CD4-positive, alpha-beta T cell treated with Interleukin-15 for 1 hour (primary cell): ENCODE results near the gene DPYD.

Experiments used
- DNase-seq: peaks from one replicate; pipeline ENCODE4 v3.0.0-alpha.2; 2020

DPYD gene

DNA sequence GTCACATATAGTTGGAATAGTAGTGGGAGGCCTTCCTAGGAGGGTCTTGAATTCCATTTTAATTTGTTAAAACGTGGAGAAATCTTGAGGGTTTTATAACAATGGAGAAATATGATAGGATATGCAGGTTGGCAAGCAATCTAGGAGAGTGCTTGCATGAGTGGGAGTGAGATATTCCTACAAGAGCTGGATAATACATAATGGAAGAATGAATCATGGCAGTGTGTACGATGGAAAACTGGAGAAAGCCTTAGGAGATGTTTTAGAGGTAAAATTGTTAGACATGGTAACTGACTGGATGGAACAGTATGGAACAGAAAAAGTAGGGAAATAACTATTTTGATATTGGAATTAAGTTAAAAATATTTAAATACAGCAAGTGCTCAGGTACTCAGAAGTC, 846.9 kb downstream of the DPYD start:
- no peak for DNase-seq

DNA sequence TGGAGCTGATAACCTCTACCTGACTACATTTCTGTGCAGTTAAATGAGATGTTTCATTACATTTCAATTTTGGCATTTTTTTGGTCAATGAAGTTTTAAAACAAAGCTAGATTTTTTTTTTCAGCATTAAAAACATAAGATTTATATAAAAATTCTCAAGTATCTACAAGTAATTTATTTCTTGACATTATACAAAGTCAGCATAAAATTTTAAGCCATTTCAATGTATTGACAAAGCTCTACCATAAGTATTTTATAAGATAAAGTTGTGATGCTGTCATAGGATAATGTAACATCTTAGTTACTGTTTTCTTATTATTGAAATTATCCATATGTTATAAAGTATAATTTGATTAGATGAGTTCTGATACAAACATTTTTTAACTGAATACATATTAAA, 847.7 kb downstream of the DPYD start:
- no peak for DNase-seq

DNA sequence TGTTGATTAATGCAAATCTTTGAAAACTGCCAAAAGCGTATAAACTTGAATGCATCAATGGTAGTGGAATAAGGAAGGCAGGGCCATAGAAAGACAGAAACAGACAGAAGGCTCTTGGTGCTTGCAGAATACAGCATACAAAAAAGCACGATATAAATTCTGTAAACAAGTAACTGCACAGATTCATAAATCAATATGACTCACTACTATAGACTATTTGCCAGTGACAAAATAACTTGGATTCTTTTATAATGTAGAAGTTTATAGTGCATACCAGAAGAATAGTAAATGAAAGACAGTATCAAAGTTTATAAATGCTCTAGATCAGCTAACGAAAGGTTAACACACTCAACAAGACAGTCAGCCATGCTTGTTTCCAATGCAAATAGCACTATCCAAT, 849.7 kb downstream of the DPYD start:
- DNase-seq, result no peak

DNA sequence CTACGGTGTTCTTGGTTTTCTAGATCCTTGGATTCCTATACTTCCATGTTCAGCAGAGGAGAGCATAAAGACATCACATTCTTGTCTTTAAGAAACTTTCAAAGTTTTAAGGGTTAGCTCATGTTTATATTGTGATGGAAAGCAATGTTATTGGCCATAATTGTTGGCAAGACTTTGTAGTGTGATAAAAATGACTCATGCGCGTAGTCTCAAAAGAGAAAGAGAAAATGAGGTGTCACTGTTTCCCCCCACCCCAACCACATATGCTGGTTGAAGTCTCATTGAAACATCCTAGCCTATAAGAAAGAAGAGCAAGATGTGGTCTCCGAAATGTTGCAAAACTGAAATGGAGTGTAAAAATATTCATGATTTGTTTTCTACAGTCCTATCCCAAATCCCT, 850.5 kb downstream of the DPYD start:
- DNase-seq, result no peak

DNA sequence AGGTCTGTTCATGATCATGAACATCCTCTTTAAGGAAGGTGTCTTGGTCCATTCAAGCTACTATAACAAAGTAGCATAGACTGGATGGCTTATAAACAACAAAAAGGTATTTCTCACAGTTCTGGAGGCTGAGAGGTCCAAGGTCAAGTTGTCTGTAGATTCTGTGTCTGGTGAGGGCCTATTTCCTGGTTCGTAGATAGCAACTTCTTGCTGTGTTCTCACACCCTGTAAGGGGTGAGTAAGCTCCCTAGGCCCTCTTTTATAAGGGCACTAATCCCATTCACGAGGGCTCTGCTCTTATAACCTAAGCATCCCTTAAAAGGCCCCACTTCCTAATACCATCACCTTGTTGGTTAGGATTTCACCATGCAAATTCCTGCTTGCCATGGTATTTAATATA, 851.5 kb downstream of the DPYD start:
- DNase-seq, result no peak

DNA sequence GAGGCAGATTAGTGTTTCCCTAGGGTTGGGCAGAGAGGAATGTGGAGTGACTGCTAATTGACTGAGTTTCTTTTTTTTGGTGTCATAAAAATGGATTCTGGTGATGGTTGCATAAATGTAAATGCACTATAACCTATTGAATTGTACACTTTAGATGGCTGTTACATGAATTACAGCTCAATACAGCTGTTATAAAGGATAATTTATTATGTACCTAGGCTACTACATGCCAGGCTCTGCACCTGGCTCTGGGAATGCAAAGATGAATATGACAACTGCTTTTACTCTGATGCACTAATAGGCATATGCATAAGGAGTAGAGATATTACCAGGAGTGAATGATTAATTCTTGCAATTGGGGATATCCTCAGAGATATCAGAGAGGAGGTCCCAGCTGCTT, 854.0 kb downstream of the DPYD start:
- no peak for DNase-seq

DNA sequence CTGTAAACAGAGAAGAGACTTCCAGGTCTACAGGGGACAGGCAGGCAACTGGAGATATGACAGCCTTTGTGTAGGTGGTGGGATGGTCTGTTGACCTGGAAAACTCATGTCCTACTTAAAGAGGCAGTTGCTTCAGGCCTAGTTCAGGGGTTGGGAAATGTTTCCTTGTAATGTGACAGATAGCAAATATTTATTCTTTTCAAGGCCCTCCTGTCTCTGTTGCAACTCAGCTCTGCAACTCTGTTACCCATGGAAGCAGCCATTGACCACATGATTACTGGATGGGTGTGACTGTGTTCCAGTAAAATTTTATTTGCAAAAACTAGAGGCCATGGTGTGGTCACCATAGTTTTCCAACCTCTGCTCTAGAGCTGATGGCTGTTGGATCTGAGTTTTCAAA, 857.3 kb downstream of the DPYD start:
- DNase-seq, result no peak

DNA sequence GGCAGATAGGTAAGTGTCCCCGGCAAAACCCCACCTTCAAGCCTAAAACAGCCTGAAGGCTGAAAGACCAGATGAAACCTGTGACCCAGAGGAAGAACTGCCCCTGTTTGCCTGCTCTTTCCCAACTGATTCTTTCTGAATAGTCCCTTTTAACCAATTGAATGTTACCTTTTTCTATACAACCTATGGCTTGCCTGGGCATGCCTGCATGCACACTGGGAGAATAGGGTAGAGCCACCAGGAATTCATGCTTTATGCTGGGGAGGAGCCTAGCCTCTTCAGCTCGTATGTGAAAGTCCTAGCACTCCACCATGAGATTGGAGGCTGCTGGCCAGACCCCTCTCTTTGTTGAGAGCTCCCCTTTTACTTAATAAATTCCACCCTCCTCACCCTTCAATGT, 859.2 kb downstream of the DPYD start:
- DNase-seq, result no peak

DNA sequence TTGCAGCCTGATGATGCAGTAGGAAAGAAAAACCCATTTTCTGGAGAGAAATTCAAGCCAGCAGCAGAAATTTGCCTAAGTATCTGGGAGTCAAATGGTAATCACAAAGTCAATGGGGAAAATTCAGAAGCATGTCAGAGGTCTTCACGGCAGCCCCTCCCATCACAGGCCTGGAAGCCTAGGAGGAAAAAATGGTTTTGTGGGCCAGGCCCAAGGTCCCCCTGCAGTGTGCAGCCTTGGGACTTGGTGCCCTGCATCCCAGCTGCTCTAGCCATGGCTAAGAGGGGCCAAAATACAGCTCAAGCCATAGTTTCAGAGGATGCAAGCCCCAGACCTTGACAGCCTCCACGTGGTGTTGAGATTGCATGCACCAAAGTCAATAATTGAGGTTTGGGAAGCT, 864.4 kb downstream of the DPYD start:
- no peak for DNase-seq

DNA sequence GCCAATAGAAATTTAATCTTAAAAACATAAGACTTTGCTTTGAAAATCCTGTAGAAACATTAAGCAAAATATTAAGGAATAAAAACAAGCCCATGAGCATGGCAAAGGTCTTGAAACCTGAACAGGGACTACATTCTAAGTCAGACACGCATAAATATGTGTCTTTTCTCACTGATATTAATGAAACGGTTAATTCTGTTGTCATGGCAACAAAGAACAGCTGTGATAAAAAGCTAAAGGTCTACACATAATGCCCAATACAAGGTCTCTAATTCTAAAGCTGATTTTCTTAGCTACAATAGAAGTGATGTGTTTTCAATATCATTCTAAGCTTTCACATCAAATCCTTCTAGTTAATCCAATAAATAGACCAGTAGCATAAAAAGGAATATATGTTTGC, 867.6 kb downstream of the DPYD start:
- no peak for DNase-seq

DNA sequence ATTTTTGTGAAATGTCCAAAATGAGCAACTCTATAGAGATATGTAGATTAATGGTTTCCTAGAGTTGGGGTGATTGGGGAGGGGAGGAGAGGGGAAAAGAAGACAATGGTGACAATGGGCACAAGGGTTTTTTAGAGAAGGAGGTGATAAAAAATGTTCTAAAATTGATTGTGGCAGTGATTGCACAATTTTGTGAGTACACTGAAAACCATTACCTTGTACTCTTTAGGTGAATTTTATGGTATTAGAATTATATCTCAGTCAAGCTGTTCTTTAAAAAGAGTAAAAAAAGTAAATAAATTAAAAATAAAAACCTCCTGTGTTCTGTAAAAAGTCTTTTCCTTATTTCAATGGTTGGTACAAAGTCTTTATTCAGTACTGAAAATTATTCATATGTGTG, 869.0 kb downstream of the DPYD start:
- DNase-seq, result no peak

DNA sequence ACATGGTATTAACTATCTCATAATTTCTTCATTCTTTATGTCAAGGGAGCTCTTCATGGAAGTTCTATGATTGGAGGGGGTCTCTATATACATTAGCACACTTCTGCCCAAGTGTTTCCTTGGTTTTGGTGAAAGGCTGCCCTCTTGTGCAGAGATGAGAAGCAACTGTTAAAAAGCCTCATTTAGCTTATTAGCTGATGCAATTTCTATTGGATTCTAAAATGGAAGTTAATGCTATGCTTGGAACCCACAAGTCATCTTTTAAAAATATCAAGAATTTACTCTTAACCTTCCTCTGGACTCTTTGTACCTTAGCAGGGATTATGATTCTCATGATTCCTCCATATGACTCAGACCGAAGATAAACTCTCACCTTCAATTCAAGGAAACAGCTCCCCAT, 870.3 kb downstream of the DPYD start:
- DNase-seq, result no peak

DNA sequence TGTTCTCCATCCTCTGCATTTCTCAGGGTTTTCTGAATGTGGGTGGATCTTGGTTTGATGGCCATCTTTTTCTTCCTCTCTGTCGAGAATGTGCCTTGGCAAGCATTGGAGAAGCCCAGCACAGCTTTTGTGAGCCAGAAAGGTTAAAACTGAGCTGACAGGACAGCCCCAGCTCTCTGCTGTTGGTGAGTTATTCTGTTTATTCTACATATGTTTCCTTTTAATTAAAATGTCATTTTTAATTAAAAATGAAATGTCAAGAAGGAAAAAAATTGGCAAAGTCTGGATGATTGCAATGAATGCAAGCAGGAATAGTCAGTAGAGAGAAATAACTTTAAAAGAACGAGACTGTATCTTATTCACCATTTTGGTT, 873.4 kb downstream of the DPYD start:
- no peak for DNase-seq

DNA sequence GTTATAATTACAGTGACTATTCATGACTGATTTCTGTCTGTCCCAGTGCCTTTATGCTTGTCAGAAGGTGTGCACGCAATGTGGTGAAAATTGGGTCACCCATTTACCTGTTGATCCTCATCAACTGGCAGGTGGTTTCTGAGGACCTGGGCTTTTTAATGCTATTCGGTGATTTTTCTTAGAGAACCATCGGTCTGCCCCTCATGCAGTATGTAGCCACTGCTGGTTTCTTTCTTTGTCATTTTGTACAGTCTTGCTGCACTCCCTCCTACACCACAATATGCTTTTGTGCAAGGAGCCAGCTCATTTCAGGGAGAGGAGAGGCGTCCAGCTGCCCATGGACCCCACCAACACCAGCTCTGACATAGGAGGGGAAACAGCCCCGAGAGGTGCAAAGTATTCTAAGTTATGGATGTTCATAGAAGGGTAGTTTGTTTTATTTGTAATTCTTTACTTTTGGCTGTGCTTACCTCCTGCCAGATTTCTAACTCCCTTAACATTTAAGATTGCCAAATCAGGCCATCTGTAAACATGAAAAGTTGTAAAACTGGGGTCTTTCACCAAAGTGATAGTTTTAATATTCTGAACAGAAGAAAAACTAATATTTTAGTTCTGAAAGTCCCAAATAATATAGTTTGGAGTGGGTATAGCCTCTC, 873.9 kb downstream of the DPYD start:
- DNase-seq, result no peak

DNA sequence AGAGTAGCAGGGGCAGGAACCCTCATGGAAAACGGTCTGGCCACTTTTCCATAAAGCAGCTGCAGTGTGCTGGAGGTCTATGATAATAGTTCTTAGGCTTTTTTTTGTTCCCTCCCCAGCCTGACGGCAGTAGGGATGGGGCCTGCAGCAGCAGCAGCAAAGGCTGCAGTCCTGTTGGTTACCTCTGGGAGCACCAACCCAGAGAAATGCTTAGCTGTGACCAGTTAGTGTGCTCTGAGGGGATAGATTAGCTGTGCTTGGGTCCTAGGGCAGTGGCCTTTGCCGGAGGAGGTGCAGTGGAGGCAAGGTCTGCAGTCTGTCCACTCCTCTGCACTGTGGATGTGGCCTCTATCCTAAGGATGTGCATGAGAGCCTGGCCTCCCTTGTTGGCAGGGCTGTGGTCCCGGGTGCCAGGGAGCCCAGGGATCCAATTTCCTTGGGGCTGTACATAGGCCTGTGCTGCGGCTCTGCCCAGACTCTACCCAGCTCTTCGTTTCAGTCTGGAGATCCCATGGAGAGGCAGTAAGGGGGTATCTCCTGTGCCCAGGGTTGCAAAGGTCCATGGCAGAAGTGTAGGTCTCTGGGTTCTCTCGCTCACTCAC, 876.6 kb downstream of the DPYD start:
- DNase-seq, result no peak

DNA sequence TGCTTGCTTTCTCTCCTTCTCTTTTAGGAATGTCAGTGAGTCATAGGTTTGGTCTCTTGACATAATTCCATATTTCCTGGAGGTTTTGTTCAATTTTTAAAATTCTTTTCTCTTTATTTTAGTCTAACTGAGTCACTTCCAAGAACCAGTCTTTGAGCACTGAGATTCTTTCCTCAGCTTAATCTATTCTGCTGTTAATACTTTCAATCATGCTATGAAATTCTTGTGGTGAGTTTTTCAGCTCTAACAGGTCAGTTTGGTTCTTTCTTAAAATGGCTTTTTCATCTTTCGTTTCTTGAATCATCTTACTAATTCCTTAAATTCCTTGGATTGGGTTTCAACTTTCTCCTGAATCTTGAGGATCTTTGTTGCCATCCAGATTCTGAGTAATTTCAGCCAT, 878.3 kb downstream of the DPYD start:
- no peak for DNase-seq

DNA sequence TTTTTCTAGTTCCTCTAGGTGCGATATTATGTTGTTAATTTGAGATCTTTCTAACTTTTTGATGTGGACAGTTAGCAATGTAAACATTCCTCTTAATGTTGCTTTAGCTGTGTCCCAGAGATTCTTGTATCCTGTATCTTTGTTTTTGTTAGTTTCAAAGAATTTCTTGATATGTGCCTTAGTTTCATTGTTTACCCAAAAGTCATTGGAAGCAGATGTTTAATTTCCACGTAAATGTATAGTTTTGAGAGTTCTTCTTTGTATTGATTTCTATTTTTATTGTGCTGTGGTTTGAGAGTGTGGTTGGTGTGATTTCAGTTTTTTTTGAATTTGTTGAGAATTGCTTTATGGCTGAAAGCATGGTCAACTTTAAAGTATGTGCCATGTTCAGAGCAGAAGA, 879.8 kb downstream of the DPYD start:
- DNase-seq, result no peak

DNA sequence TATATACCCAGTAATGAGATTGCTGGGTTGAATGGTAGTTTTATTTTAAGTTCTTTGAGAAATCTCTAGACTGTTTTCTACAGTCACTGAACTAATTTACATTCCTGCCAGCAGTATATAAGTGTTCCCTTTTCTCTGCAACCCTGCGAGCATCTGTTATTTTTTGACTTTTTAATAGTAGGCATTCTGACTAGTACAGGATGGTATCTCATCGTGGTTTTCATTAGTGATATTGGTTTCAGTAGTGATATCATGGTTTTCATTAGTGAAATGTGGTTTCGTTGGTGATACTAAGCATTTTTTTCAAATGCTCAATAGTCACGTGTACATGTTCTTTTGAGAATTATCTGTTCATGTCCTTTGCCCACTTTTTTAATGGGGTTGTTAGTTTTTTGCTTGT, 882.4 kb downstream of the DPYD start:
- no peak for DNase-seq

DNA sequence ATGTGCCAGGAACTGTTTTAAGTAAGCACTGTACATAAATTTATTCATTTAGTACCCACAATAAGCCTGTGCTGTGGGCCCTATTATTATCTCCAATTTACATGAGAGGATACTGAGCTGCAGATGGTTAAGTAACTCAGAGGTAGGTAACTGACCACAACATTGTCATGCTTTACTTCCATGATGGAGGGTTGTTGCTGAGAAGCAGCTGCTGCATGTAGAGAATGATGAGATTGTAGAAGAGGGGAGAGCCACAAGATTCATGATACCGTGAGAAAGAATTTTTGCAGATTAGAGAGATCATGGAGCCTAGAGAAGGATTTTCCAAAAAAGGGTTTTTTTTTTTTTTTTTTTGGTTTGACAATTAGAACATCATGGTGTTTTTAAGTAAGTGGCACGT, 886.2 kb downstream of the DPYD start:
- DNase-seq, result no peak

DNA sequence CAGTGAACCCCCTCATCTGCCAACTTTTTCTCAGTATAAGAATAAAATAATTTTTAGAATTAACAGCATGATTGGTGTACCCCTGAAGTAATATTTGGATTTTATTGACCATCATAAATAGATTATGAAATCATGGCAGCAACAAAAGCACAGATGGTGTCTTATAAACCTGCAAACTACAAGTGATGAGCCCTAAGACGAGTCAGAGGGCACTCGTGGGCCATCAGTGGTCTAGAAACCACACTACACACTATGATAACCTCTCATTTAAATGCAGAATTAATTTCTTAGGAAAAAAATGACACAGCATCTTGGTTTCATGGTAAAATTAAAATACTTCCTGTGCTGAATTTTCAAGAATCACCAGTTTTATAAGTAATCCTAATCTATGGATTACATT, 886.9 kb downstream of the DPYD start:
- no peak for DNase-seq
